ENCODE data around the gene EPN2. TPM values are rescaled to one million over a fixed set of nuclear protein-coding genes. Genes with fewer than 3 reads are reported as not detected.

The EPN2 gene
- total RNA-seq, 1 experiment from 2014 or later: 73.1 TPM

DNA sequence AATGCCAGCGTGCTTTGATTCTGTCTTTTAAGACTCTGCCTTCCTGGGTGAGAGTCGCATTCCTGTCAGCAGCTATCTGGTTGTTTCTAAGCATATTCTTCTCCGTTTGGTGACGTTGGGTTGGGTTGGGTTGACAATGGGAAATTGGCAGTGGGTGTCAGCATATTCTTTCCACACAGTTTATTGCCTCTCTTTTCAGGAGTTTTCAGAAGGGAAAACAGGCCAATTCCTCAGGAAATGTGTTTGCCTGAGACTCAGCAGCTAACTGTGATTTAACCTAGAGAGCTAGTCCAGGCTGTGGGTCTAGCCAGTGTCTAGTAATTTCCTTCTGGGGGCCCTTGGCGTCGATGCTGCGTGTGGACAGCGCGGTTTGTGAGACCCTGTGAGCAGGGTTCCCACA, 21.2 kb downstream of the EPN2 start:
- H2AFZ ChIP-seq (ENCODE audit: low read depth, low read length, poor library complexity, severe bottlenecking): no peak overlapping the region
- H4K20me1 ChIP-seq (ENCODE audit: insufficient read depth): peaks cover 17% of the 10 kb centered on the region; the same call in 1 of the 2 replicates
- ATAC-seq (no peak), DNase-seq (ENCODE audit: low read depth, low spot score) (no peak)
- peaks cover 8 to 24% of the 10 kb centered on the region in 2 experiments for H3K4me1 ChIP-seq (ENCODE audit: control insufficient read depth in 1 of 2, insufficient read depth in 2 of 2, low read length in 2 of 2)
- no peaks in the 10 kb centered on the region for H3K9me3 ChIP-seq (ENCODE audit: control insufficient read depth in 1 of 2, insufficient read depth in 1 of 2, low read depth in 1 of 2, low read length in 2 of 2)
- POLR2A ChIA-PET: no interaction called here
- H3K27me3 ChIP-seq (ENCODE audit: insufficient read depth, low read length): no peaks in the 10 kb centered on the region
- no peaks in the 10 kb centered on the region for H3K9me2 ChIP-seq (ENCODE audit: insufficient read depth)
- RAD21 ChIA-PET (ENCODE audit: low non-redundant PET in 1 of 2, low total read pairs in 2 of 2, uncharacterized antibody in 2 of 2, unreplicated experiment in 2 of 2): no interaction called here
- H3K4me2 ChIP-seq (ENCODE audit: low read length): no peak overlapping the region
- no peak overlapping the region for H3K9ac ChIP-seq (ENCODE audit: low read length)
- BruUV-seq (replicated peaks): no TSS peak
- peaks cover 85% of the 10 kb centered on the region for H3K79me2 ChIP-seq (ENCODE audit: insufficient read depth, low read length)
- H3K36me3 ChIP-seq (ENCODE audit: control insufficient read depth in 1 of 2, insufficient read depth in 2 of 2, low read length in 2 of 2): no peaks in the 10 kb centered on the region
- TF ChIP-seq CEBPB (IDR thresholded peaks at IDR 0.05; ENCODE audit: low read depth): no peak
- TF ChIP-seq ZFX (IDR thresholded peaks at IDR 0.05): no peak
- no peak for TF ChIP-seq EZH2 (IDR thresholded peaks at IDR 0.05)
- no peak for TF ChIP-seq ZBTB33 (IDR thresholded peaks at IDR 0.05; ENCODE audit: extremely low read depth, insufficient replicate concordance, low read length)
- no peak for TF ChIP-seq TCF7L2 (IDR thresholded peaks at IDR 0.05; ENCODE audit: borderline replicate concordance, extremely low read depth, insufficient read depth, insufficient read length)
- no peak for TF ChIP-seq EZH2phosphoT487 (IDR thresholded peaks at IDR 0.05; ENCODE audit: borderline replicate concordance)
- TF ChIP-seq, protein P1, sequence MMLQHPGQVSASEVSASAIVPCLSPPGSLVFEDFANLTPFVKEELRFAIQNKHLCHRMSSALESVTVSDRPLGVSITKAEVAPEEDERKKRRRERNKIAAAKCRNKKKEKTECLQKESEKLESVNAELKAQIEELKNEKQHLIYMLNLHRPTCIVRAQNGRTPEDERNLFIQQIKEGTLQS (IDR thresholded peaks at IDR 0.05): no peak
- no peak for TF ChIP-seq EGR1 (IDR thresholded peaks at IDR 0.05; ENCODE audit: low read depth)
- TF ChIP-seq POLR2AphosphoS5 (IDR thresholded peaks at IDR 0.05; ENCODE audit: low read depth, low read length): no peak
- no peak for TF ChIP-seq SRF (IDR thresholded peaks at IDR 0.05; ENCODE audit: low read depth)
- TF ChIP-seq ZNF274 (IDR thresholded peaks at IDR 0.05; ENCODE audit: low read depth, low read length): no peak
- TF ChIP-seq FOSL1 (IDR thresholded peaks at IDR 0.05; ENCODE audit: low read depth): no peak
- TF ChIP-seq RAD21 (IDR thresholded peaks at IDR 0.05; ENCODE audit: low read depth): no peak
- no peak for TF ChIP-seq YY1 (IDR thresholded peaks at IDR 0.05; ENCODE audit: extremely low read depth, insufficient replicate concordance, low read depth, low read length)
- TF ChIP-seq, protein P2, sequence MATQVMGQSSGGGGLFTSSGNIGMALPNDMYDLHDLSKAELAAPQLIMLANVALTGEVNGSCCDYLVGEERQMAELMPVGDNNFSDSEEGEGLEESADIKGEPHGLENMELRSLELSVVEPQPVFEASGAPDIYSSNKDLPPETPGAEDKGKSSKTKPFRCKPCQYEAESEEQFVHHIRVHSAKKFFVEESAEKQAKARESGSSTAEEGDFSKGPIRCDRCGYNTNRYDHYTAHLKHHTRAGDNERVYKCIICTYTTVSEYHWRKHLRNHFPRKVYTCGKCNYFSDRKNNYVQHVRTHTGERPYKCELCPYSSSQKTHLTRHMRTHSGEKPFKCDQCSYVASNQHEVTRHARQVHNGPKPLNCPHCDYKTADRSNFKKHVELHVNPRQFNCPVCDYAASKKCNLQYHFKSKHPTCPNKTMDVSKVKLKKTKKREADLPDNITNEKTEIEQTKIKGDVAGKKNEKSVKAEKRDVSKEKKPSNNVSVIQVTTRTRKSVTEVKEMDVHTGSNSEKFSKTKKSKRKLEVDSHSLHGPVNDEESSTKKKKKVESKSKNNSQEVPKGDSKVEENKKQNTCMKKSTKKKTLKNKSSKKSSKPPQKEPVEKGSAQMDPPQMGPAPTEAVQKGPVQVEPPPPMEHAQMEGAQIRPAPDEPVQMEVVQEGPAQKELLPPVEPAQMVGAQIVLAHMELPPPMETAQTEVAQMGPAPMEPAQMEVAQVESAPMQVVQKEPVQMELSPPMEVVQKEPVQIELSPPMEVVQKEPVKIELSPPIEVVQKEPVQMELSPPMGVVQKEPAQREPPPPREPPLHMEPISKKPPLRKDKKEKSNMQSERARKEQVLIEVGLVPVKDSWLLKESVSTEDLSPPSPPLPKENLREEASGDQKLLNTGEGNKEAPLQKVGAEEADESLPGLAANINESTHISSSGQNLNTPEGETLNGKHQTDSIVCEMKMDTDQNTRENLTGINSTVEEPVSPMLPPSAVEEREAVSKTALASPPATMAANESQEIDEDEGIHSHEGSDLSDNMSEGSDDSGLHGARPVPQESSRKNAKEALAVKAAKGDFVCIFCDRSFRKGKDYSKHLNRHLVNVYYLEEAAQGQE (IDR thresholded peaks at IDR 0.05; ENCODE audit: low read depth): no peak
- TF ChIP-seq, protein P3, sequence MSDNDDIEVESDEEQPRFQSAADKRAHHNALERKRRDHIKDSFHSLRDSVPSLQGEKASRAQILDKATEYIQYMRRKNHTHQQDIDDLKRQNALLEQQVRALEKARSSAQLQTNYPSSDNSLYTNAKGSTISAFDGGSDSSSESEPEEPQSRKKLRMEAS (IDR thresholded peaks at IDR 0.05): no peak
- TF ChIP-seq CBX3 (IDR thresholded peaks at IDR 0.05; ENCODE audit: low read depth): no peak
- no peak for TF ChIP-seq SP1 (IDR thresholded peaks at IDR 0.05; ENCODE audit: low read depth)
- no peak for TF ChIP-seq SIN3A (IDR thresholded peaks at IDR 0.05; ENCODE audit: low read depth)
- TF ChIP-seq, protein P4, sequence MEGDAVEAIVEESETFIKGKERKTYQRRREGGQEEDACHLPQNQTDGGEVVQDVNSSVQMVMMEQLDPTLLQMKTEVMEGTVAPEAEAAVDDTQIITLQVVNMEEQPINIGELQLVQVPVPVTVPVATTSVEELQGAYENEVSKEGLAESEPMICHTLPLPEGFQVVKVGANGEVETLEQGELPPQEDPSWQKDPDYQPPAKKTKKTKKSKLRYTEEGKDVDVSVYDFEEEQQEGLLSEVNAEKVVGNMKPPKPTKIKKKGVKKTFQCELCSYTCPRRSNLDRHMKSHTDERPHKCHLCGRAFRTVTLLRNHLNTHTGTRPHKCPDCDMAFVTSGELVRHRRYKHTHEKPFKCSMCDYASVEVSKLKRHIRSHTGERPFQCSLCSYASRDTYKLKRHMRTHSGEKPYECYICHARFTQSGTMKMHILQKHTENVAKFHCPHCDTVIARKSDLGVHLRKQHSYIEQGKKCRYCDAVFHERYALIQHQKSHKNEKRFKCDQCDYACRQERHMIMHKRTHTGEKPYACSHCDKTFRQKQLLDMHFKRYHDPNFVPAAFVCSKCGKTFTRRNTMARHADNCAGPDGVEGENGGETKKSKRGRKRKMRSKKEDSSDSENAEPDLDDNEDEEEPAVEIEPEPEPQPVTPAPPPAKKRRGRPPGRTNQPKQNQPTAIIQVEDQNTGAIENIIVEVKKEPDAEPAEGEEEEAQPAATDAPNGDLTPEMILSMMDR (IDR thresholded peaks at IDR 0.05 in 2 of 3, conservative IDR thresholded peaks at IDR 0.05 in 1 of 3; ENCODE audit: borderline replicate concordance in 1 of 3, insufficient read depth in 1 of 3, low read depth in 2 of 3, low read length in 2 of 3): no peak
- intact Hi-C loops (cut with micrococcal nuclease): no loop called here
- no peak overlapping the region for H3K4me3 ChIP-seq (replicated peaks in 1 of 2; ENCODE audit: low read depth in 1 of 2, low read length in 2 of 2)
- CTCF ChIA-PET: no interaction called here
- H3K27ac ChIP-seq (ENCODE audit: low read depth, low read length): no peak overlapping the region
